WERI-Rb-1 (cell line): ENCODE results near the gene ABLIM2.

ENCODE experiments used
- DNase-seq: peaks from one replicate; pipeline ENCODE4 v3.0.0-alpha.2; 2020
- H3K27ac ChIP-seq: fragments of 250-450 bp; sonication (Bioruptor Pico); 2 replicates; pipeline ENCODE4 v1.5.1; 2020; ENCODE audit warnings: mild to moderate bottlenecking, moderate library complexity
- H3K27me3 ChIP-seq: fragments of 250-450 bp; sonication (Bioruptor Pico); 2 replicates; pipeline ENCODE4 v1.5.1; 2021; ENCODE audit warnings: mild to moderate bottlenecking, low read depth, moderate library complexity; ENCODE audit not compliant: insufficient read depth, severe bottlenecking
- H3K36me3 ChIP-seq: fragments of 250-450 bp; sonication (Bioruptor Pico); 2 replicates; pipeline ENCODE4 v1.5.1; 2020; ENCODE audit warnings: mild to moderate bottlenecking, moderate library complexity
- H3K4me3 ChIP-seq: 2 replicates; pipeline ENCODE4 v1.5.1; 2011; ENCODE audit warnings: low read depth, mild to moderate bottlenecking, control low read depth, low read length
- H3K9me3 ChIP-seq: fragments of 250-450 bp; sonication (Bioruptor Pico); 2 replicates; pipeline ENCODE4 v1.5.1; 2021; ENCODE audit warnings: mild to moderate bottlenecking, moderate library complexity; ENCODE audit not compliant: severe bottlenecking
- TF ChIP-seq, protein P1 (sequence below): IDR thresholded peaks from 2 replicates; pipeline ENCODE4 v1.5.1; 2011; ENCODE audit warnings: low read depth, mild to moderate bottlenecking, control low read depth, inconsistent platforms, low read length

The ABLIM2 gene

DNA sequence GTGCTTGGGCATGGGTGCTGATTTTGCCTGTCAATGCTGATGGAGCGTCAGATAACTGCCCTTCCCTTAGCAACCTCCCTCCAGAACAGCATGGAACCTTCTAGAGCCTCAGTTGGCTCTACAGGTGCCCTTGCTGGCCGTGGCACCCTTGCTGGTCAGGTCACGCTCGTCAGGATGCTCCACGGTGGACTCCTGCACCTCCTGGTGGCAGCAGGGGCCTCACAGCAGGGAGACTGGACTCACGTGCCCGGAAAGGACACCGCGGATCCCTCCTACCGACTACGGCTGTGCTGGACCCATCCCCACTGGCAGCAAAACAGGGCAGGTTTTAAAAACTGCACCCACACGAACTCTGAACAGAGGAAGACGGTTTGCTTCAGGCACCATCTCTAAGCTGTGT is 136.8 kb downstream of the ABLIM2 start:
- no peaks in the 10 kb centered on the region for H3K27me3 ChIP-seq
- no peaks in the 10 kb centered on the region for H3K9me3 ChIP-seq
- no peak overlapping the region for H3K27ac ChIP-seq
- TF ChIP-seq, protein P1, sequence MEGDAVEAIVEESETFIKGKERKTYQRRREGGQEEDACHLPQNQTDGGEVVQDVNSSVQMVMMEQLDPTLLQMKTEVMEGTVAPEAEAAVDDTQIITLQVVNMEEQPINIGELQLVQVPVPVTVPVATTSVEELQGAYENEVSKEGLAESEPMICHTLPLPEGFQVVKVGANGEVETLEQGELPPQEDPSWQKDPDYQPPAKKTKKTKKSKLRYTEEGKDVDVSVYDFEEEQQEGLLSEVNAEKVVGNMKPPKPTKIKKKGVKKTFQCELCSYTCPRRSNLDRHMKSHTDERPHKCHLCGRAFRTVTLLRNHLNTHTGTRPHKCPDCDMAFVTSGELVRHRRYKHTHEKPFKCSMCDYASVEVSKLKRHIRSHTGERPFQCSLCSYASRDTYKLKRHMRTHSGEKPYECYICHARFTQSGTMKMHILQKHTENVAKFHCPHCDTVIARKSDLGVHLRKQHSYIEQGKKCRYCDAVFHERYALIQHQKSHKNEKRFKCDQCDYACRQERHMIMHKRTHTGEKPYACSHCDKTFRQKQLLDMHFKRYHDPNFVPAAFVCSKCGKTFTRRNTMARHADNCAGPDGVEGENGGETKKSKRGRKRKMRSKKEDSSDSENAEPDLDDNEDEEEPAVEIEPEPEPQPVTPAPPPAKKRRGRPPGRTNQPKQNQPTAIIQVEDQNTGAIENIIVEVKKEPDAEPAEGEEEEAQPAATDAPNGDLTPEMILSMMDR: peak; percentile 55
- DNase-seq: no peak
- H3K36me3 ChIP-seq: no peaks in the 10 kb centered on the region
- H3K4me3 ChIP-seq: no peak overlapping the region

DNA sequence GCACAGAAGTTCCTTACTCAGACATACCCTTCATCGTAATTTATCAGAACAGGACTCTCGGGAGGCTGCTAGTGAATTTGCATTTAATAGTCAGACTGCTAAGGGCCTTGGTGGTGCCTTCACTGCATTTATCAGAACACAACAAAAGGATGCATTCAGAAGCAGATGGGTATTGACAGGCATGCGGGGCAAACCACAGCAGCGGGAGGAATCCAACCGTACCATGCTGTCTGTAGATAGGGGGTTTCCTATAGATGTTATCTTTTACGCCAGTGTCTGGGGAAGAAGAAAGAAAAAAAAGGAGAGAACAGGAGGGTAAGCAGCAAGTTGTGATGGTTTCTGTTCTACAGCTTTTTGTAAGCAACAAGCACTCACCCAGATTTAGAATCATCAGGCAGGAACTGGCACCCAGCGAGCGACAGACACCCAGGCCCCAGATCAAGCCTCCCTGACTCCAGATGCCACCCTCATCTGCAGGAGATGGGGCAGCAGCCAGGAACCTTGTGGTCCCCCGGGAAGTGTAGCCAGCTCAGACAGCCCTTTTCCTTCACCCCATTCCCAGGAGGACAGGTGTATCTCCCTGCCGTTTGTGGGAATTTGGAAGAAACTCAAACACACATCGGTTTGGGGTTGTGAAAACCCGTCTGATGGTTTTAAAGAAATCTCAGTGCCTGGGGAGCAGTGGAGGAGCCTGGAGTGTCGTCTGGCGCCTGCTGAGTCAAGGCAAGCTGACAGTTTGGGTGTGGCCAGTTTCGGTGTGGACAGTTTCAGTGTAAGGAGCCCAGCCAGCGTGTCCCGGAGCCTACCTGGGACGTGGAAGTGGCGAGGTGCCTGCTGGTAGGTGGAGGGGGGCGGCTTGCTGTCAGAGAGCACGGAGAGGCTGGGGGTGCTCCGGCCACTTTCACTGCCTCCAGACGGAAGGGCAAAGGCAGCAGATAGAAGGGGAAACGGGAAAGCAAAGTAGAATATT is 138.9 kb downstream of the ABLIM2 start:
- Histone ChIP-seq H3K4me3 (no peak overlapping the region), H3K27ac (no peak overlapping the region), H3K9me3 (no peaks in the 10 kb centered on the region), H3K27me3 (no peaks in the 10 kb centered on the region), H3K36me3 (no peaks in the 10 kb centered on the region)
- no peak for DNase-seq
- TF ChIP-seq, protein P1: no peak

DNA sequence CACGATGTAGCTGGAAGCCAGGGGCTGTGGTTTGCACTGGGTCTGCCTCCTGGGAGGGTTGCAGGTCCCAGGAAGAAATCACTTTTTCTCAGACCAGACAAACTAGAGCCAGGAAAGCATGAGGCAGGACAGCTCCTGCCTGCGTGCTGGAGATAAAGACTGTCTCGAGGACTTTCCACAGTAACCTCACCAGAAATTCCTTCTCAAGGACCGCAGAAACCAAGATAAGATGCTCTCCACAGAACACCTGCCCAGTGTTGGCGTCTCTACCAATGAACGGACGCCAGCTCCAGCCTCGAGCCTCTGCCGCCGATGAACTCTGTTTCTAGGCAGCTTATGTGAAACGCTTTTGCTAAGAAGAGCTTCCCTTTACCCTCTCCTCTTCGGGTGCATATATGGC is 142.1 kb downstream of the ABLIM2 start:
- no peak for DNase-seq
- Histone ChIP-seq H3K27ac (no peak overlapping the region), H3K9me3 (no peaks in the 10 kb centered on the region), H3K4me3 (no peak overlapping the region), H3K36me3 (no peaks in the 10 kb centered on the region), H3K27me3 (no peaks in the 10 kb centered on the region)
- TF ChIP-seq, protein P1: no peak

DNA sequence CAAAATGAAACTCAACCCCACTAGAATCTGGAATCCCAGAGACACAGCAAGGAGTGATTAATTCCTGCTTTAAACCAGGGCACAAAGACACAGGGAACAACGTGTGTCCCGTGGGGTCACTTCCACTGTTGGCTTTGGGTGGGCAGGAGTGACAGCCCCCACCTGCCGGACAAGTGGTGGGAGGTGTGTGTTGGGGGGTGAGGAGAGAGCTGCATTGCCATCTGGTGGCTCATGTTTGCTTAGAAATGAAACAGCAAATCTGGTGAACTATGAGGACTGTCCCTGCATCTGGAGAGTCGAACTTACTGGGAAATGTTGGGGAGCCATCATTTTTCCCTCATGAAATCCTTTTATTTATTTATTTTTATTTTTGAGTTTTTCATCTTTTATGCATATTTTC is 143.1 kb downstream of the ABLIM2 start:
- DNase-seq: no peak
- Histone ChIP-seq H3K9me3 (no peaks in the 10 kb centered on the region), H3K36me3 (no peaks in the 10 kb centered on the region), H3K27ac (no peak overlapping the region), H3K4me3 (no peak overlapping the region), H3K27me3 (no peaks in the 10 kb centered on the region)
- TF ChIP-seq, protein P1: peak; percentile 71

DNA sequence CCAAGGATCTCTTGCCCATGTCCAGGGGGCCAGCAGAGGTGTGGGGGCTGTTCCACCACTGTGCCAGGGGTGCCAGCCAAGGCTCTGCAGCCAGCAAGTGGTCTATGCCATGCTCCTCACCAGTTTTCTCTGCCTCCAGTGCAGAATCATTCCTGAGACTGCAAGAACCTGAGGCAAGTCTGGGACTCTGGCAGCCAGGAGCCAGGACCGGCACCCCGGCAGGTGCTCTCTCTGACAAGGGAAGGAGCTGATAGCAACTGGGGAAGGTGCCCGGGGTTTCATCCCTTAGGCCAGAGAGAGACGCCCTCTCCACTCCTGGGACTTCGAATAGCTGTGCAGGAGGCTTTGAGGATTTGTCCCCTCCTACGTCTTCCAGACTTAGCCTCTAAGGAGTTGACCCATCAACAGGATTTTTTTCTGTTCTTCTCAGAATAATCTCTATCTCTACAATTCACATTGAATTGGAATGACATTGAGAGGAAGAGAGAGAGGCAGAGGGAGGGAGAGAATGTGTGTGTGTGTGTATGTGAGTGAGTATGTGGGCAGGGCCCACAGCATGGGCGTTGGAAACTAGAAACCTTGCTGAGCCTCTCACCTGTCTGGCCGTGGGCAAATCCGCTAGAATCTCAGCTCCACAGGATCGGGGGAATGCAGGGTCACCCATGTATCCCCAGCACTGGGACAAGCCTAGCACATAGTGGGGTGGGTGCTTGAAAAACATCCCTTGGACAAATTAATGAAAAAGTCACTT is 144.5 kb downstream of the ABLIM2 start:
- H3K27ac ChIP-seq: no peak overlapping the region
- H3K36me3 ChIP-seq: no peaks in the 10 kb centered on the region
- no peak for DNase-seq
- H3K4me3 ChIP-seq: no peak overlapping the region
- TF ChIP-seq, protein P1: no peak
- no peaks in the 10 kb centered on the region for H3K27me3 ChIP-seq
- H3K9me3 ChIP-seq: no peaks in the 10 kb centered on the region
